Thyroid gland (tissue), 4 donors: Measurements from ENCODE around the gene TPSB2.

Experiments used
- CTCF ChIP-seq, 6 experiments: fragments of 200-600 bp in 3 of 6; fragments of 450-650 bp in 3 of 6; sonication (generic) in 3 of 6; IDR thresholded peaks; one replicate each; pipeline ENCODE4 v1.5.1; 2016 to 2019; ENCODE audit warnings: antibody characterized with exemption in 6 of 6, mild to moderate bottlenecking in 2 of 6, inconsistent platforms in 1 of 6, moderate library complexity in 1 of 6
- POLR2A ChIP-seq, 2 donors: fragments of 450-650 bp; IDR thresholded peaks; one replicate each; pipeline ENCODE4 v1.6.1; 2017; ENCODE audit warnings: antibody characterized with exemption in 2 of 2, mild to moderate bottlenecking in 2 of 2, moderate library complexity in 1 of 2

- TF ChIP-seq CTCF (IDR thresholded peaks at IDR 0.05) (no peak), POLR2A (IDR thresholded peaks at IDR 0.05) (no peak)
Measured at GRCh38 chr16:1263591-1264344, 33.8 kb upstream of the TPSB2 start.
